ENCODE measurements around the gene DIS3L2.

- TF ChIP-seq EZH2 (IDR thresholded peaks at IDR 0.05) (no peak), POLR2AphosphoS5 (IDR thresholded peaks at IDR 0.05; ENCODE audit: borderline replicate concordance, low read depth, low read length) (no peak)
Measured at GRCh38 chr2:232338759-232339106, 377.2 kb downstream of the DIS3L2 start.
